Esophagus squamous epithelium (tissue), 5 donors: ENCODE results near the gene ENTR1. TPM values are rescaled to one million over a fixed set of nuclear protein-coding genes. Genes with fewer than 3 reads are reported as not detected.

Experiments used
- DNase-seq: peaks from one replicate; lab custom pipeline; 2025; lab: John Stamatoyannopoulos, UW
- H3K27ac ChIP-seq, 4 donors: fragments of 200-600 bp; sonication (generic); one replicate each; pipeline ENCODE4 v1.5.1; 2016 to 2019; ENCODE audit warnings: mild to moderate bottlenecking in 1 of 4
- H3K27me3 ChIP-seq, 4 donors: fragments of 200-600 bp; sonication (generic); 1 replicate in 3 of 4; 2 replicates in 1 of 4; pipeline versions ENCODE4 v1.5.1 to v1.6.0; 2017 to 2021; ENCODE audit warnings: antibody characterized with exemption in 1 of 4
- H3K36me3 ChIP-seq, 3 donors: fragments of 200-600 bp; sonication (generic); one replicate each; pipeline ENCODE4 v1.5.1; 2016 to 2019
- H3K4me1 ChIP-seq, 3 donors: fragments of 200-600 bp; sonication (generic); one replicate each; pipeline ENCODE4 v1.5.1; 2017 to 2019
- H3K4me3 ChIP-seq, 4 donors: fragments of 200-600 bp; sonication (generic); 1 replicate in 3 of 4; 2 replicates in 1 of 4; pipeline ENCODE4 v1.5.1; 2016 to 2019; ENCODE audit warnings: mild to moderate bottlenecking in 2 of 4, moderate library complexity in 1 of 4
- H3K9me3 ChIP-seq, 3 donors: fragments of 200-600 bp; sonication (generic); one replicate each; pipeline ENCODE4 v1.5.1; 2016 to 2019
- CTCF ChIP-seq, 6 experiments: fragments of 450-650 bp in 4 of 6; fragments of 200-600 bp in 2 of 6; sonication (generic) in 2 of 6; IDR thresholded peaks; one replicate each; pipeline ENCODE4 v1.5.1; 2016 to 2019; ENCODE audit warnings: antibody characterized with exemption in 6 of 6, mild to moderate bottlenecking in 4 of 6, moderate library complexity in 4 of 6
- POLR2A ChIP-seq, 4 donors: fragments of 450-650 bp; IDR thresholded peaks; one replicate each; pipeline ENCODE4 v1.6.1; 2017; ENCODE audit warnings: antibody characterized with exemption in 4 of 4, mild to moderate bottlenecking in 4 of 4, moderate library complexity in 3 of 4
- WGBS, 2 donors: methylation state at CpG; one replicate each; pipeline ENCODE4 v1.1.5; 2018; 5-methylcytosine and 5-hydroxymethylcytosine counted together
- intact Hi-C: fragments of 100-400 bp; cut with DNase I; formaldehyde crosslinking; loops from one replicate; pipeline ENCODE4 v1.15.0; 2022
- total RNA-seq, 4 donors: library from RNA; depleted of rRNA; stranded (reverse); fragments of >200 nt; gene quantifications; one replicate each; pipeline ENCODE4 v1.1.0, GENCODE V29; 2016
- donor health status: DM: yes; HTN: yes; CAD: no.

Gene ENTR1
- total RNA-seq, 4 donors from 2014 or later: 24.3 to 31.9 (median 28.2) TPM

- WGBS, 2 donors: 100% methylated on average over 1 of the region's 9 CpGs; no CpG with 5 or more reads in 1 of the 2 donors
These were observed 43.6 kb downstream of the ENTR1 start for GRCh38 chr9:136366826-136367225.

GRCh38 chr9:136365775-136366222, 44.6 kb downstream of the ENTR1 start:
- Histone ChIP-seq H3K9me3 (no peaks in the 10 kb centered on the region), H3K36me3 (no peaks in the 10 kb centered on the region), H3K4me1 (peaks cover 16 to 44% (median 19%) of the 10 kb centered on the region in 3 donors), H3K27me3 (peaks cover 0 to 18% (median 0%) of the 10 kb centered on the region in 4 donors), H3K4me3 (no peak overlapping the region), H3K27ac (no peak overlapping the region)
- WGBS, 2 donors: 49 to 65% methylated on average over 2 to 8 of the region's 9 CpGs
- DNase-seq: no peak
- intact Hi-C loops: no loop called here
- TF ChIP-seq CTCF (IDR thresholded peaks at IDR 0.05) (no peak), POLR2A (IDR thresholded peaks at IDR 0.05) (no peak)

More at GRCh38 chr9:136366826-136367225, 43.6 kb downstream of the ENTR1 start:
- H3K4me3 ChIP-seq: no peak overlapping the region
- H3K27me3 ChIP-seq: peaks cover 0 to 18% (median 0%) of the 10 kb centered on the region in 4 donors
- TF ChIP-seq CTCF (IDR thresholded peaks at IDR 0.05) (no peak), POLR2A (IDR thresholded peaks at IDR 0.05) (no peak)
- H3K9me3 ChIP-seq: no peaks in the 10 kb centered on the region
- no peak for DNase-seq
- intact Hi-C loops: no loop called here
- H3K36me3 ChIP-seq: no peaks in the 10 kb centered on the region
- peaks cover 13 to 36% (median 16%) of the 10 kb centered on the region in 3 donors for H3K4me1 ChIP-seq
- H3K27ac ChIP-seq: no peak overlapping the region

GRCh38 chr9:136364942-136365774, 45.3 kb downstream of the ENTR1 start:
- H3K27ac ChIP-seq: no peak overlapping the region
- DNase-seq: no peak
- peaks cover 0 to 18% (median 0%) of the 10 kb centered on the region in 4 donors for H3K27me3 ChIP-seq
- WGBS, 2 donors: 70% methylated on average over 9 of the region's 31 CpGs; no CpG with 5 or more reads in 1 of the 2 donors
- H3K4me1 ChIP-seq: peaks cover 16 to 48% (median 19%) of the 10 kb centered on the region in 3 donors
- no peak for TF ChIP-seq CTCF (IDR thresholded peaks at IDR 0.05)
- no peak for TF ChIP-seq POLR2A (IDR thresholded peaks at IDR 0.05)
- H3K9me3 ChIP-seq: no peaks in the 10 kb centered on the region
- intact Hi-C loops: no loop called here
- H3K4me3 ChIP-seq: no peak overlapping the region
- H3K36me3 ChIP-seq: no peaks in the 10 kb centered on the region

DNA sequence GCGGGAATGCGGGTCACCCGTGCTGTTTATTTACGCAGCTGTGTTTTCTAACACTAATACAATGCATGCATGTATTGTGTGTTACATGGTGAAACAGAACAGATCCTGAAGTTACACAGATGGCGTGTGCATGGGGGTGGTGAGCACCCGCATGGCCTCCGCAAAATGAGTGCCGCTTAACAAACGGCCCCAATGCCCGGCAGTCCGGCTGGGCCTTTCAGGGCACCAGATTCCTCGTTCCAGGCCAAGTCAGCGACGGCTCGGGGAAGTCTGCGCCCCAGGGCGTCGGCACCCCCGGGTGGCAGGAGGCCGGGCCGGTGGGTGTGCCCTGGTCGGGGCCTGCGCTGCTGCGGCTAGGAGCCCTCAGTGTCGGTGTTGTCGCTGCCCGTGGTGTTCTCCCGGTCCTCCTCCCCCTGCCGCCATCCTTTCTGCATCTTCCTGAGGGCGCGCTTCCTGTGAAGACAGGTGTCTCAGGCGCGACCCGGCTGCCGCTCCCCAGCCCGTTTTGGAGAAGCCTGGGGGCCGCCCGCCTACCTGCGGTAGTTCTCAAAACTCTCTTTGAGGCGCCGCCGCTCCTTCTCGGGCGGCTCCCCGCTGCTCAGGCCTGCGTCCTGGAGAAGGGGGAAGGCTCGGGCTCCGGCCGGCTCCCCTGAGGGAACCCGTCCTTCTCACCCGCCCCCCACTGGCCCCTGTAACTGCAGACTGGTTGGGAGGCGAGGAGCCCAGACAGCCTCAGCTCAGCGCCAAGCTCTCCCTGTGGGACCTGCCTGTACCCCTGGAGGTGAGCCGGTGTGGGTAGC, 46.3 kb downstream of the ENTR1 start:
- TF ChIP-seq POLR2A (IDR thresholded peaks at IDR 0.05) (no peak), CTCF (IDR thresholded peaks at IDR 0.05) (peak in 1 of 6 experiments; percentile 17)
- no peaks in the 10 kb centered on the region for H3K9me3 ChIP-seq
- intact Hi-C loops: no loop called here
- peaks cover 16 to 48% (median 19%) of the 10 kb centered on the region in 3 donors for H3K4me1 ChIP-seq
- peak overlapping the region; percentile 80 to 98 (median 92) for H3K4me3 ChIP-seq
- H3K36me3 ChIP-seq: no peaks in the 10 kb centered on the region
- peak overlapping the region in 2 of 4 donors; percentile 95 to 99 for H3K27ac ChIP-seq
- H3K27me3 ChIP-seq: peaks cover 0 to 18% (median 0%) of the 10 kb centered on the region in 4 donors
- no peak for DNase-seq
- WGBS, 2 donors: 13% methylated on average over 11 of the region's 54 CpGs; no CpG with 5 or more reads in 1 of the 2 donors
